A549 (cell line): Measurements from ENCODE around the gene EEFSEC.

Experiments used
- CHD4 ChIP-seq: fragments of 200-600 bp; sonication (generic); IDR thresholded peaks from 2 replicates; pipeline ENCODE4 v1.6.1; 2016; ENCODE audit warnings: antibody characterized with exemption, mild to moderate bottlenecking, borderline replicate concordance
- CTCF ChIP-seq: fragments of >200 bp; sonication (Bioruptor Twin); formaldehyde crosslinking; IDR thresholded peaks from 3 replicates; pipeline ENCODE4 v1.5.1; 2016
- E2F6 ChIP-seq: IDR thresholded peaks from 2 replicates; pipeline ENCODE4 v1.6.1; 2012; ENCODE audit warnings: low read depth, borderline replicate concordance
- ESRRA ChIP-seq: fragments of 150-350 bp; IDR thresholded peaks from 2 replicates; pipeline ENCODE4 v1.6.1; 2014; ENCODE audit warnings: mild to moderate bottlenecking, low read length, borderline replicate concordance
- HOXA7 ChIP-seq: fragments of 250-450 bp; sonication (Bioruptor Pico); IDR thresholded peaks from 2 replicates; pipeline ENCODE4 v1.5.0; 2020; ENCODE audit warnings: mild to moderate bottlenecking, moderate library complexity
- KDM5A ChIP-seq: fragments of 200-600 bp; sonication (generic); IDR thresholded peaks from 2 replicates; pipeline ENCODE4 v1.6.1; 2016; ENCODE audit warnings: antibody characterized with exemption, mild to moderate bottlenecking
- MYC ChIP-seq: IDR thresholded peaks from 2 replicates; pipeline ENCODE4 v1.6.1; 2012; ENCODE audit warnings: mild to moderate bottlenecking, inconsistent platforms, low read length, improper control_type of control experiment, borderline replicate concordance
- PBX3 ChIP-seq: IDR thresholded peaks from 2 replicates; pipeline ENCODE4 v1.6.1; 2012
- POLR2A ChIP-seq: IDR thresholded peaks from 2 replicates; pipeline ENCODE4 v1.6.1; 2012; ENCODE audit warnings: mild to moderate bottlenecking, low read length
- POLR2AphosphoS2 ChIP-seq: conservative IDR thresholded peaks from 2 replicates; pipeline ENCODE4 v1.6.1; 2012; ENCODE audit warnings: low read length, improper control_type of control experiment, inconsistent platforms
- RAD21 ChIP-seq, 2 experiments: fragments of >200 bp in 1 of 2; sonication (Bioruptor Twin) in 1 of 2; formaldehyde crosslinking in 1 of 2; IDR thresholded peaks in 1 of 2; conservative IDR thresholded peaks in 1 of 2; 2 replicates in 1 of 2; 3 replicates in 1 of 2; pipeline ENCODE4 v1.6.1; 2012 to 2018; ENCODE audit warnings: inconsistent platforms in 1 of 2
- REST ChIP-seq: fragments of 200-600 bp; sonication (generic); IDR thresholded peaks from 2 replicates; pipeline ENCODE4 v1.6.1; 2016; ENCODE audit warnings: antibody characterized with exemption, mild to moderate bottlenecking, moderate library complexity
- TFCP2L1 ChIP-seq: fragments of 250-450 bp; sonication (Bioruptor Pico); IDR thresholded peaks from 2 replicates; pipeline ENCODE4 v1.5.0; 2021; ENCODE audit warnings: mild to moderate bottlenecking

GRCh38 chr3:128290484-128290883 is 137.2 kb downstream of the EEFSEC start:
- TF ChIP-seq CTCF, result no peak
- no peak for TF ChIP-seq KDM5A
- no peak for TF ChIP-seq POLR2A
- no peak for TF ChIP-seq POLR2AphosphoS2
- TF ChIP-seq RAD21 (conservative IDR thresholded peaks at IDR 0.05 in 1 of 2, IDR thresholded peaks at IDR 0.05 in 1 of 2), result no peak
- TF ChIP-seq PBX3, result no peak
- TF ChIP-seq E2F6, result no peak
- no peak for TF ChIP-seq REST
- TF ChIP-seq CHD4, result no peak
- no peak for TF ChIP-seq HOXA7 (CRISPR knock-in tag)
- no peak for TF ChIP-seq MYC
- TF ChIP-seq ESRRA, result no peak
- TF ChIP-seq TFCP2L1 (CRISPR knock-in tag), result no peak
